Measurements from ENCODE around the gene ARHGEF33.

DNA sequence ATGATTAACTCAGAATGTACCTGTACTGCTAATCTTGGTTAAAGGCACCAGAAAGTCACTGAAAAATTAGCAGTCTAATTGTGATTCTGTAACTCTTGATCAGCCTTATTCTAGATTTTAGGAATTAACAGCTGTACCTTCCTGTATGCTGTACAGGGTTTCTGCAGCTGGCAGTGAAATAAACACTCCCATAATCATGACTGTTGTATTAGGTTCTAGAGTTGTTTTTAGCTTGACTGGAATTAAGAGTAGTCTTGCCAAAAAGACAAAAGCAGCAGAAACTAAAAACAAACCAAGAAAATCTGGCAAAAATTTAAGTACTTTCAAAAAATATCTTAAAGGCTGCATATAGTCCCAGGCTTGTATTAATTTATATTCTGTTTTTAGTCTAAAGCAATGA is 127.7 kb downstream of the ARHGEF33 start:
- TF ChIP-seq MAFK (IDR thresholded peaks at IDR 0.05; ENCODE audit: partially characterized antibody) (no peak), HDAC2 (IDR thresholded peaks at IDR 0.05) (no peak), RAD21 (conservative IDR thresholded peaks at IDR 0.05 in 1 of 2, IDR thresholded peaks at IDR 0.05 in 1 of 2) (no peak), EP300 (IDR thresholded peaks at IDR 0.05) (no peak), JUNB (IDR thresholded peaks at IDR 0.05) (no peak), CBX2 (IDR thresholded peaks at IDR 0.05; ENCODE audit: borderline replicate concordance, low read depth) (no peak), JUN (IDR thresholded peaks at IDR 0.05) (no peak), POLR2AphosphoS2 (conservative IDR thresholded peaks at IDR 0.05; ENCODE audit: low read length) (no peak), ZFP36 (IDR thresholded peaks at IDR 0.05; ENCODE audit: borderline replicate concordance, partially characterized antibody) (no peak)
- TF ChIP-seq, protein P1, sequence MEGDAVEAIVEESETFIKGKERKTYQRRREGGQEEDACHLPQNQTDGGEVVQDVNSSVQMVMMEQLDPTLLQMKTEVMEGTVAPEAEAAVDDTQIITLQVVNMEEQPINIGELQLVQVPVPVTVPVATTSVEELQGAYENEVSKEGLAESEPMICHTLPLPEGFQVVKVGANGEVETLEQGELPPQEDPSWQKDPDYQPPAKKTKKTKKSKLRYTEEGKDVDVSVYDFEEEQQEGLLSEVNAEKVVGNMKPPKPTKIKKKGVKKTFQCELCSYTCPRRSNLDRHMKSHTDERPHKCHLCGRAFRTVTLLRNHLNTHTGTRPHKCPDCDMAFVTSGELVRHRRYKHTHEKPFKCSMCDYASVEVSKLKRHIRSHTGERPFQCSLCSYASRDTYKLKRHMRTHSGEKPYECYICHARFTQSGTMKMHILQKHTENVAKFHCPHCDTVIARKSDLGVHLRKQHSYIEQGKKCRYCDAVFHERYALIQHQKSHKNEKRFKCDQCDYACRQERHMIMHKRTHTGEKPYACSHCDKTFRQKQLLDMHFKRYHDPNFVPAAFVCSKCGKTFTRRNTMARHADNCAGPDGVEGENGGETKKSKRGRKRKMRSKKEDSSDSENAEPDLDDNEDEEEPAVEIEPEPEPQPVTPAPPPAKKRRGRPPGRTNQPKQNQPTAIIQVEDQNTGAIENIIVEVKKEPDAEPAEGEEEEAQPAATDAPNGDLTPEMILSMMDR (IDR thresholded peaks at IDR 0.05): no peak
- TF ChIP-seq, protein P2, sequence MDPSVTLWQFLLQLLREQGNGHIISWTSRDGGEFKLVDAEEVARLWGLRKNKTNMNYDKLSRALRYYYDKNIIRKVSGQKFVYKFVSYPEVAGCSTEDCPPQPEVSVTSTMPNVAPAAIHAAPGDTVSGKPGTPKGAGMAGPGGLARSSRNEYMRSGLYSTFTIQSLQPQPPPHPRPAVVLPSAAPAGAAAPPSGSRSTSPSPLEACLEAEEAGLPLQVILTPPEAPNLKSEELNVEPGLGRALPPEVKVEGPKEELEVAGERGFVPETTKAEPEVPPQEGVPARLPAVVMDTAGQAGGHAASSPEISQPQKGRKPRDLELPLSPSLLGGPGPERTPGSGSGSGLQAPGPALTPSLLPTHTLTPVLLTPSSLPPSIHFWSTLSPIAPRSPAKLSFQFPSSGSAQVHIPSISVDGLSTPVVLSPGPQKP (IDR thresholded peaks at IDR 0.05; ENCODE audit: low read depth, low read length): no peak
- TF ChIP-seq, protein P3, sequence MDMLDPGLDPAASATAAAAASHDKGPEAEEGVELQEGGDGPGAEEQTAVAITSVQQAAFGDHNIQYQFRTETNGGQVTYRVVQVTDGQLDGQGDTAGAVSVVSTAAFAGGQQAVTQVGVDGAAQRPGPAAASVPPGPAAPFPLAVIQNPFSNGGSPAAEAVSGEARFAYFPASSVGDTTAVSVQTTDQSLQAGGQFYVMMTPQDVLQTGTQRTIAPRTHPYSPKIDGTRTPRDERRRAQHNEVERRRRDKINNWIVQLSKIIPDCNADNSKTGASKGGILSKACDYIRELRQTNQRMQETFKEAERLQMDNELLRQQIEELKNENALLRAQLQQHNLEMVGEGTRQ (IDR thresholded peaks at IDR 0.05): no peak
- TF ChIP-seq, protein P4, sequence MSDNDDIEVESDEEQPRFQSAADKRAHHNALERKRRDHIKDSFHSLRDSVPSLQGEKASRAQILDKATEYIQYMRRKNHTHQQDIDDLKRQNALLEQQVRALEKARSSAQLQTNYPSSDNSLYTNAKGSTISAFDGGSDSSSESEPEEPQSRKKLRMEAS (IDR thresholded peaks at IDR 0.05): no peak

Measured in A549 (cell line).